AG04450 (cell line): ENCODE results near the gene CADM2. TPM values are rescaled to one million over a fixed set of nuclear protein-coding genes. Genes with fewer than 3 reads are reported as not detected.
A peak's percentile ranks its signal among the peaks of the same experiment; 100 is the strongest.
"Not testable (repeated sequence)": the region's sequence is repeated elsewhere in the genome, so short reads cannot be mapped to it uniquely, and the experiment has no call there.

Experiments
- CTCF ChIA-PET: fragments of 300-600, 350-600 bp; formaldehyde crosslinking; extraction: SDS; loops from one replicate; lab custom pipeline; 2022; ENCODE audit warnings: antibody characterized with exemption, inconsistent platforms; lab: Charles Lee
- POLR2A ChIA-PET: fragments of 350-600 bp; formaldehyde crosslinking; extraction: SDS; loops from one replicate; lab custom pipeline; 2021; ENCODE audit warnings: antibody characterized with exemption, inconsistent platforms; lab: Yijun Ruan, JAX
- DNase-seq: peaks from one replicate; pipeline ENCODE4 v3.0.0-alpha.2; 2011; ENCODE audit warnings: low read depth, low spot score
- H3K27ac ChIP-seq: one replicate; pipeline ENCODE4 v1.5.1; 2012; ENCODE audit warnings: low read depth, low read length, control low read depth
- H3K27me3 ChIP-seq: one replicate; pipeline ENCODE4 v1.6.0; 2012; ENCODE audit warnings: low read length; ENCODE audit not compliant: control insufficient read depth, insufficient read depth
- H3K4me3 ChIP-seq: 2 replicates; pipeline ENCODE4 v1.5.1; 2011; ENCODE audit warnings: mild to moderate bottlenecking, low read depth, low read length, control low read depth
- H3K9me3 ChIP-seq: 2 replicates; pipeline ENCODE4 v1.5.1; 2012; ENCODE audit warnings: low read length; ENCODE audit not compliant: control insufficient read depth, insufficient read depth
- polyA plus RNA-seq: library from polyadenylated mRNA; depleted of rRNA; stranded (reverse); fragments of >200 nt; gene quantifications from 2 replicates; pipeline ENCODE4 v1.2.3, GENCODE V29; 2011
- TF ChIP-seq, protein P1 (sequence below): IDR thresholded peaks from 2 replicates; pipeline ENCODE4 v1.5.1; 2011; ENCODE audit warnings: low read depth, low read length, control low read depth, inconsistent platforms

Gene CADM2
- polyA plus RNA-seq, 1 experiment = not detected

DNA sequence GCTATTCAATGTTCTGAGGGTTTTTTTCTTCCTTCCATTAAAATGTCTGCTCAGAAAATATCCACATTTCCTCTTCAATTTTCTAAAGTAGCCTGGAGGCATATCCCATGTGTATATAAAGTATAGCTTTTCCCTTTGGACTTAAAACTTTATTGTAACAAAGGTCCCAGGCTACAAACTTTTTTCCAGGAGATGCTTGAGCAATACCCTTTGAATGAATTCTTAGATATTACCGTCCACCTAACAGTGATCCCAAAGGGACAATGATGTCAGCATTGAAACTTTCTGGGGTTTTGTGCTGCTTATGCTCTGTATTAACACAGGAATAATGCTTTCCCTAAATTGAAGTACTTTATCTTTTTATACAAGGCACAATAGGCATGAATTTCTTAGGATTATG is 525.2 kb downstream of the CADM2 start:
- Histone ChIP-seq H3K27ac (no peak overlapping the region), H3K9me3 (no peaks in the 10 kb centered on the region), H3K27me3 (no peaks in the 10 kb centered on the region), H3K4me3 (no peak overlapping the region)
- ChIA-PET POLR2A (no interaction called here), CTCF (no interaction called here)
- TF ChIP-seq, protein P1, sequence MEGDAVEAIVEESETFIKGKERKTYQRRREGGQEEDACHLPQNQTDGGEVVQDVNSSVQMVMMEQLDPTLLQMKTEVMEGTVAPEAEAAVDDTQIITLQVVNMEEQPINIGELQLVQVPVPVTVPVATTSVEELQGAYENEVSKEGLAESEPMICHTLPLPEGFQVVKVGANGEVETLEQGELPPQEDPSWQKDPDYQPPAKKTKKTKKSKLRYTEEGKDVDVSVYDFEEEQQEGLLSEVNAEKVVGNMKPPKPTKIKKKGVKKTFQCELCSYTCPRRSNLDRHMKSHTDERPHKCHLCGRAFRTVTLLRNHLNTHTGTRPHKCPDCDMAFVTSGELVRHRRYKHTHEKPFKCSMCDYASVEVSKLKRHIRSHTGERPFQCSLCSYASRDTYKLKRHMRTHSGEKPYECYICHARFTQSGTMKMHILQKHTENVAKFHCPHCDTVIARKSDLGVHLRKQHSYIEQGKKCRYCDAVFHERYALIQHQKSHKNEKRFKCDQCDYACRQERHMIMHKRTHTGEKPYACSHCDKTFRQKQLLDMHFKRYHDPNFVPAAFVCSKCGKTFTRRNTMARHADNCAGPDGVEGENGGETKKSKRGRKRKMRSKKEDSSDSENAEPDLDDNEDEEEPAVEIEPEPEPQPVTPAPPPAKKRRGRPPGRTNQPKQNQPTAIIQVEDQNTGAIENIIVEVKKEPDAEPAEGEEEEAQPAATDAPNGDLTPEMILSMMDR = no peak
- no peak for DNase-seq

DNA sequence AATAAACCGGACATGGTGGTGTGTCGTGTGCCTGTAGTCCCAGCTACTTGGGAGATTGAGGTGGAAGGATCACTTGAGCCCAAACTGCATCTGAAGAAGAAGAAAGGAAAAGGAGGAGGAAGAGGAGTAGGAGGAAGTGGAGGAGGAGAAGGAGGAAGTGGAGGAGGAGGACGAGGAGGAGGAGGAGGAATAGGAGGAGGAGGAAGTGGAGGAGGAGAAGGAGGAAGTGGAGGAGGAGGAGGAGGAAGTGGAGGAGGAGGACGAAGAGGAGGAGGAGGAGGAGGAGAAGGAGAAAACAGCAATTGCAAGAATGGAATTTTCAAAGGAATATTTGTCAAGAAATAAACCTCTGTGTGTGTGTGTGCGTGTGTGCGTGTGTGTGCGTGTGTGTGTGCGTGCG is 528.6 kb downstream of the CADM2 start:
- Histone ChIP-seq H3K27ac (no peak overlapping the region), H3K27me3 (no peaks in the 10 kb centered on the region), H3K9me3 (no peaks in the 10 kb centered on the region), H3K4me3 (no peak overlapping the region)
- POLR2A ChIA-PET = no interaction called here
- CTCF ChIA-PET = no interaction called here
- TF ChIP-seq, protein P1 = no peak
- no peak for DNase-seq

GRCh38 chr3:85495602-85496001 is 536.8 kb downstream of the CADM2 start:
- no peaks in the 10 kb centered on the region for H3K27me3 ChIP-seq
- CTCF ChIA-PET = no interaction called here
- no peak for DNase-seq
- H3K4me3 ChIP-seq = no peak overlapping the region
- TF ChIP-seq, protein P1 = no peak
- H3K27ac ChIP-seq = no peak overlapping the region
- POLR2A ChIA-PET = no interaction called here
- no peaks in the 10 kb centered on the region for H3K9me3 ChIP-seq

- TF ChIP-seq, protein P1 = no peak
- no peak overlapping the region for H3K4me3 ChIP-seq
- ChIA-PET CTCF (no interaction called here), POLR2A (no interaction called here)
- no peak for DNase-seq
- H3K27me3 ChIP-seq = no peaks in the 10 kb centered on the region
- H3K9me3 ChIP-seq = no peaks in the 10 kb centered on the region
- no peak overlapping the region for H3K27ac ChIP-seq
These were observed 539.4 kb downstream of the CADM2 start for GRCh38 chr3:85498177-85498576.

DNA sequence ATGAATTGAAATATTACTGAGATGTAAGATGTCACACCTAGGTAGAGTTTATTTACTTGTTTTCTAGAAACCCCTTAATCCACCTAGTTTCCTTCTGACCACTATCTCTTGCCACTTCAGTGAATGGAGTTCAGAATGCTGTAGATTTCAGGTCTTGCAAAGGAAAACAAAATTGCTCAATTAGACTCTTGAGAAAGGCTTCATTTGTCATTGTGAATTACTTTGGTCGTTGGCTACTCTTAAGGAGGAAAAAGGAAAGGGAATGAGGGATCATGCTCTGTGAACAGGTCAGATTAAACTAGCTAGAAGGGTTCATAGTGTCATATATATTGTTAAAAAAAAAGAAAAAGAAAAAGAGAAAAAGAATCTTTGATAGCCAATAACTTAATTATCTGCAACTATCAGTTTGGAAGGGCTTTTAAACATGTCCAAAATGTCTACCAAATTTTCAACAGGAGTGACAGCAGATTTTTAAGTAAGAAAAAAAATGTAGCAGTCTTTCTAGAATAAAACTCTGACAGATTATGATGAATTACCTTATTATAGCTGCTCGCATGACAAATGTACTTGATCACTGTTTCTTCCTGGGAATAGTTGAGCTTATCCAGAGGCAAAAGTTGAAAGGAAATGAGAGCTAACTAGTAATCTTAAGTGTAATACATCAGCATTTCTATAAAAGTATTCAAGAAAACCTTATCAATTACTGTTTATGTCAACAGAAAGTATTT is 543.5 kb downstream of the CADM2 start:
- CTCF ChIA-PET = no interaction called here
- no peaks in the 10 kb centered on the region for H3K9me3 ChIP-seq
- POLR2A ChIA-PET = no interaction called here
- no peak for DNase-seq
- no peak overlapping the region for H3K27ac ChIP-seq
- TF ChIP-seq, protein P1 = no peak
- no peak overlapping the region for H3K4me3 ChIP-seq
- H3K27me3 ChIP-seq = no peaks in the 10 kb centered on the region

GRCh38 chr3:85504129-85504784 is 545.5 kb downstream of the CADM2 start:
- POLR2A ChIA-PET, H3K27me3 ChIP-seq, H3K9me3 ChIP-seq, H3K4me3 ChIP-seq, DNase-seq, H3K27ac ChIP-seq, CTCF ChIA-PET: not testable (repeated sequence)

DNA sequence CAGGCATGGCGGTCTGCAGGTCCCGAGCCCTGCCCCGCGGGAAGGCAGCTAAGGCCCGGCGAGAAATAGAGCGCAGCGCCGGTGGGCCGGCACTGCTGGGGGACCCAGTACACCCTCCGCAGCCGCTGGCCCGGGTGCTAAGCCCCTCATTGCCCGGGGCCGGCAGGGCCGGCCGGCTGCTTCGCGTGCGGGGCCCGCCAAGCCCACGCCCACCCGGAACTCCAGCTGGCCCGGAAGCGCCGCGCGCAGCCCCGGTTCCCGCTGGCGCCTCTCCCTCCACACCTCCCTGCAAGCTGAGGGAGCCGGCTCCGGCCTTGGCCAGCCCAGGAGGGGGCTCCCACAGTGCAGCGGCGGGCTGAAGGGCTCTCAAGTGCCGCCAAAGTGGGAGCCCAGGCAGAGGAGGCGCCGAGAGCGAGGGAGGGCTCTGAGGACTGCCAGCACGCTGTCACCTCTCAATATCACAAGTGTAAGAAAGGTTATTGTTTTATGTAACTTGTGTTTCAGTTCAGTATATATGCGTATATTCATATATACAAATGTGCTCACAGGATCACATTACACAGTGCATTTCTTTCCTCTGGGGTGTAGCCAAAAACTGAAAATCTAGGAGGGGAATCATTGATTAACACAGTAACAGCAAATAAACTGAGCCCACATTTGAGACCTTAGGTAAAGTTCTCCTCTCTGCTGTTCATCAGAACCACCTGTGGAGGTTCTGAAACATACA is 546.2 kb downstream of the CADM2 start:
- POLR2A ChIA-PET, H3K27me3 ChIP-seq, DNase-seq, CTCF ChIA-PET, H3K27ac ChIP-seq, H3K9me3 ChIP-seq: not testable (repeated sequence)
- peak overlapping the region; percentile 14 for H3K4me3 ChIP-seq
